HCT116 (cell line): Measurements from ENCODE around the gene FAM9A. TPM values are rescaled to one million over a fixed set of nuclear protein-coding genes. Genes with fewer than 3 reads are reported as not detected.

Experiments used
- total RNA-seq: library from RNA; stranded (reverse); gene quantifications from one replicate; pipeline ENCODE4 v1.2.1, GENCODE V29; 2021; ENCODE audit not compliant: unreplicated experiment

Gene FAM9A
- total RNA-seq, 1 experiment from 2014 or later, result not detected

Other genes starting within 250 kb of the FAM9A start
- 0.12 TPM for gene ANOS1, start 69.2 kb downstream of the FAM9A start, total RNA-seq
- gene FAM9B, start 232.7 kb upstream of the FAM9A start, total RNA-seq, result not detected